Stomach (tissue), 9 donors: ENCODE data around the gene PPP1R12B. TPM values are rescaled to one million over a fixed set of nuclear protein-coding genes. Genes with fewer than 3 reads are reported as not detected.
"Not testable (repeated sequence)": the region's sequence is repeated elsewhere in the genome, so short reads cannot be mapped to it uniquely, and the experiment has no call there.

Experiments used
- DNase-seq, 2 donors: peaks; one replicate each; pipeline versions ENCODE4 v3.0.0 to v3.0.0-alpha.2; 2013 to 2019
- H3K27ac ChIP-seq, 5 donors: fragments of 200-600 bp in 4 of 5; sonication (generic) in 4 of 5; one replicate each; pipeline ENCODE4 v1.5.1; 2013 to 2019; ENCODE audit warnings: mild to moderate bottlenecking in 1 of 5, moderate library complexity in 1 of 5
- H3K27me3 ChIP-seq, 3 donors: fragments of 200-600 bp; sonication (generic); one replicate each; pipeline ENCODE4 v1.5.1; 2017 to 2019; ENCODE audit warnings: mixed run types in 1 of 3
- H3K36me3 ChIP-seq, 4 donors: fragments of 200-600 bp; sonication (generic); 1 replicate in 3 of 4; 2 replicates in 1 of 4; pipeline ENCODE4 v1.5.1; 2016 to 2019
- H3K4me1 ChIP-seq, 4 donors: fragments of 200-600 bp; sonication (generic); one replicate each; pipeline ENCODE4 v1.5.1; 2016 to 2019
- H3K4me3 ChIP-seq, 4 donors: fragments of 200-600 bp; sonication (generic) in 3 of 4; one replicate each; pipeline ENCODE4 v1.5.1; 2016 to 2019; ENCODE audit warnings: mild to moderate bottlenecking in 1 of 4
- H3K9me3 ChIP-seq, 4 donors: fragments of 200-600 bp; sonication (generic); one replicate each; pipeline ENCODE4 v1.5.1; 2016 to 2019
- CTCF ChIP-seq, 7 experiments: fragments of 450-650 bp in 4 of 7; fragments of 200-600 bp in 3 of 7; sonication (generic) in 3 of 7; IDR thresholded peaks; one replicate each; pipeline ENCODE4 v1.5.1; 2016 to 2019; ENCODE audit warnings: antibody characterized with exemption in 7 of 7, control low read depth in 2 of 7, mild to moderate bottlenecking in 1 of 7
- EP300 ChIP-seq: sonication (generic); formaldehyde crosslinking; IDR thresholded peaks from one replicate; pipeline ENCODE4 v1.6.1; 2017; ENCODE audit warnings: antibody characterized with exemption
- POLR2A ChIP-seq, 4 donors: fragments of 450-650 bp; IDR thresholded peaks; one replicate each; pipeline ENCODE4 v1.6.1; 2016; ENCODE audit warnings: antibody characterized with exemption in 4 of 4, control low read depth in 2 of 4, mild to moderate bottlenecking in 1 of 4, moderate library complexity in 1 of 4
- POLR2AphosphoS5 ChIP-seq, 3 donors: sonication (generic); formaldehyde crosslinking; IDR thresholded peaks; one replicate each; pipeline ENCODE4 v1.6.1; 2016; ENCODE audit warnings: antibody characterized with exemption in 3 of 3
- WGBS, 5 donors: extraction: QIAGEN DNeasy Blood & Tissue Kit in 3 of 5; methylation state at CpG; one replicate each; pipeline versions ENCODE4 v1.1.5 to v1.1.7; 2013 to 2018; 5-methylcytosine and 5-hydroxymethylcytosine counted together
- intact Hi-C: fragments of 100-400 bp; cut with DNase I; formaldehyde crosslinking; loops from one replicate; pipeline ENCODE4 v1.15.1; 2023; ENCODE audit warnings: low total_unique reads
- polyA plus RNA-seq, 3 donors: library from polyadenylated mRNA; stranded (reverse); fragments of 200-250 nt; gene quantifications; one replicate each; pipeline ENCODE4 v1.2.3, GENCODE V29; 2013
- total RNA-seq, 5 donors: library from RNA; depleted of rRNA; stranded (reverse); fragments of >200 nt; gene quantifications; one replicate each; pipeline versions ENCODE4 v1.1.0 to v1.2.3, GENCODE V29; 2014 to 2016
- donor health status: healthy with polysubstance abuse.
- donor health status: Bipolar disorder and iron deficiency.
- donor health status: healthy.

Gene PPP1R12B
- total and polyA plus RNA-seq, 8 donors, result 9.7 to 352 (median 96.0) TPM

DNA sequence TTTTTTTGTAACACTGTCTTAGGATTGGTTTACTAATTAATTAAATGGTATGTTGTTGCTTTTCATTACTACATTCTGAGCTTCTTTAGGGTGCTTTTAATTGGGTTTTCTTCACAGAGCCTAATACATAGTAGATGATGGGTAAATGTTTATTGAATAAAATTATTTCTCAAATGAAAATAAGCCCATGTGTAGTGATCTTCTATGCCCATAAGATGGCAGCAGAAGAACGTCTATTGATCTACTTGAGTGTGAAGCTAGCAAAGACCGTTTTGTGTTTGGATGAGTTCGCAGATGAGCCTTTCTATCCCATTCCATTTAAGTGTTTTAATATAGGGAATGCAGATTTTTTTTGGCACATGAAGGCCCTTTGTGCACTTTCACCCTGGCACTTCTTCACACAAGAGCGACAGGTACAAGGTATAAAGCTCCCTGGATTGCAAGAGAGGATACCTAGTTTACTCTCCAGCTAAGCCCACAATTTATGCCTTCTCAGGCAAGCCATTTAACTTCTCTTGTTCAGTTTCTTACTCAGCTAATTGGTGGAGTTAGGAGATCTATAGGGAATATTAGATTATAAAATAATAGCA, 115.7 kb downstream of the PPP1R12B start:
- H3K36me3 ChIP-seq, H3K4me3 ChIP-seq, H3K27me3 ChIP-seq, intact Hi-C loops, H3K9me3 ChIP-seq: not testable (repeated sequence)
- WGBS, 5 donors, result 26 to 35% (median 31%) methylated on average over 4 of the region's 4 CpGs
- peak in 1 of 2 donors; percentile 65 for DNase-seq
- TF ChIP-seq POLR2AphosphoS5 (IDR thresholded peaks at IDR 0.05), result peak in 1 of 3 donors; percentile 3
- peak in 5 of 7 experiments; percentile 30 to 60 (median 50) for TF ChIP-seq CTCF (IDR thresholded peaks at IDR 0.05)
- Histone ChIP-seq H3K27ac (peak overlapping the region in 2 of 5 donors; percentile 64 to 65), H3K4me1 (peaks cover 5 to 63% (median 27%) of the 10 kb centered on the region in 4 donors)

DNA sequence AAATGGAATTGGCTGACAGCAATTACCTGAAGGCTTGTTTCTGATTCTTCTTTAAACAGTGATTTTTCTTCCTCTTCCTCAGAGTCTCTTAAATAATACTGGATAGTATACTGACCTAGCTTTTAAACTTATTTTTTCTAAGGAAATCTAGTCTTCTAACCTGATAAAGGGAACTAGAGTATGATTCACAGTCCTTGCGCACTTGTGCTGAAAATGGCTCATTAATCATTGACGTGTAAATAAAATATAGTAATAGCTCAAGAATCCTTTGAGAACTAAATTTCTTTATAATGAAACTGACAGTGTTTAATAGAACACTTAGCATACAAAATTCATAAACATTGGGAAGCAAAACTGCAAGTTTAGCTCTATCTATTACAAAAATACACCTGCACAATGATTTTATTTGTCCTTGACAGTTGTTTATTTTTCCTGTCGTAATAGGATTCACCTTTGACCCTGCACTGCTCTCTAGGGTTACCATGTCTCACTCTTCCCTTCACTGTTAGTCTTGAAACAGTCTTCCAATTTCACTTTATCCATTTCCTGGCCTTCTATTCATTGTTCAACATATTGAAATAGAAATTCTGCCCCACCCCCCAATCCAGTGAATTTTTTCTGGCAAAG, 117.3 kb downstream of the PPP1R12B start:
- WGBS, 5 donors, result 27 to 57% (median 41%) methylated on average over 3 of the region's 3 CpGs
- H3K27me3 ChIP-seq, intact Hi-C loops, H3K36me3 ChIP-seq, H3K9me3 ChIP-seq, DNase-seq, H3K4me3 ChIP-seq: not testable (repeated sequence)
- Histone ChIP-seq H3K4me1 (peaks cover 0 to 51% (median 18%) of the 10 kb centered on the region in 4 donors), H3K27ac (peak overlapping the region in 2 of 5 donors; percentile 20 to 41)

- Histone ChIP-seq H3K27ac (peak overlapping the region in 1 of 5 donors; percentile 41), H3K4me1 (peaks cover 0 to 50% (median 18%) of the 10 kb centered on the region in 4 donors)
- DNase-seq, H3K9me3 ChIP-seq, H3K4me3 ChIP-seq, H3K36me3 ChIP-seq, H3K27me3 ChIP-seq, intact Hi-C loops: not testable (repeated sequence)
These were observed 117.8 kb downstream of the PPP1R12B start for GRCh38 chr1:202466339-202466738.

- H3K36me3 ChIP-seq, intact Hi-C loops, H3K9me3 ChIP-seq, H3K4me3 ChIP-seq, H3K27me3 ChIP-seq, DNase-seq, H3K27ac ChIP-seq: not testable (repeated sequence)
- 92 to 97% (median 95%) methylated on average over 2 to 3 of the region's 3 CpGs for WGBS, 5 donors
- peaks cover 0 to 40% (median 13%) of the 10 kb centered on the region in 4 donors for H3K4me1 ChIP-seq
These were observed 118.9 kb downstream of the PPP1R12B start for GRCh38 chr1:202467381-202467780.

GRCh38 chr1:202468695-202469094, 120.2 kb downstream of the PPP1R12B start:
- peaks cover 0 to 27% (median 9%) of the 10 kb centered on the region in 4 donors for H3K4me1 ChIP-seq
- H3K27ac ChIP-seq, intact Hi-C loops, H3K27me3 ChIP-seq, H3K9me3 ChIP-seq, H3K4me3 ChIP-seq, DNase-seq, H3K36me3 ChIP-seq: not testable (repeated sequence)
- WGBS, 5 donors, result 87 to 99% (median 93%) methylated on average over 3 of the region's 3 CpGs

DNA sequence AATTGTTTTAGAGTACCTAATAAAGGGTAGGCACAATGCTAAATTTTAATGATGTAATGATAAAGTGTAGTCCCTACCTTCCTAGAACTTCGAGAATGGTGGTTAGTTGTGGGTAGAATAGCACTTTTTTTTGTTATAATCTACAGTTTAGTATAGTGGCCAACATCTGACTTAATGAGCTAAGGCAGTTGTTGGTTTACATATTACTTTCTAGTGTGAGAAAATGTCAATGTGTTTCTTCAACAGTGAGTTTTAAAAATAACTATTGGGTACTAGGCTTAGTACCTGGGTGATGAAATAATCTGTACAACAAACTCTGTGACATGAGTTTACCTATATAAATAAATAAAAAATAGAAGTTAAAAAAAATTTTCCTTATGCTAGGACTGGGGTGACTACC, 120.6 kb downstream of the PPP1R12B start:
- H3K9me3 ChIP-seq, DNase-seq, H3K27ac ChIP-seq, H3K4me3 ChIP-seq, H3K27me3 ChIP-seq, H3K36me3 ChIP-seq, intact Hi-C loops: not testable (repeated sequence)
- WGBS, 5 donors, result 90 to 100% (median 94%) methylated on average over 1 of the region's 1 CpG
- peaks cover 0 to 22% (median 7%) of the 10 kb centered on the region in 4 donors for H3K4me1 ChIP-seq

DNA sequence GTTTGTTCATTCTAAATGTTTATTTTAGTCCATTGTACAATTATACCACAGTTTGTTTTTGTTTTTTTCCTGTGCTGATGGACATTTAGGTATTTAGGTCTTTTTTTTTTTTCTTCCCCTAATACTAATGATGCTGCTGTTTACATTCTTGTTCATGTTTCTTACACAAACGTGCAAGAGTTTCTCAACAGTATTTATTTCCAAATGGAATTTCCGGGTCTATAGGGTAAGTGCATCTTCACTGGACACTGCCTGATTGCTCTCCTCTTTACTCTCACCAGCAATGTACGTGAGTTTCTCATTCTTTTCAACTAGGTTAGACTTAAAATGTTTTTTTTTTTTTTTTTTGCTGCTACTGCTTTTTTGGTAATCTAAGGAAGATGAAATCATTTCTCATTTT, 122.7 kb downstream of the PPP1R12B start:
- Histone ChIP-seq H3K9me3 (no peaks in the 10 kb centered on the region), H3K4me3 (no peak overlapping the region), H3K36me3 (no peaks in the 10 kb centered on the region), H3K27ac (no peak overlapping the region), H3K27me3 (no peaks in the 10 kb centered on the region), H3K4me1 (peaks cover 0 to 6% (median 0%) of the 10 kb centered on the region in 4 donors)
- intact Hi-C loops, result no loop called here
- DNase-seq, result no peak
- no peak for TF ChIP-seq POLR2A (IDR thresholded peaks at IDR 0.05)
- TF ChIP-seq EP300, result no peak
- no peak for TF ChIP-seq POLR2AphosphoS5 (IDR thresholded peaks at IDR 0.05)
- TF ChIP-seq CTCF (IDR thresholded peaks at IDR 0.05), result no peak
- 73 to 82% (median 78%) methylated on average over 3 of the region's 3 CpGs for WGBS, 5 donors

GRCh38 chr1:202472347-202473124, 124.0 kb downstream of the PPP1R12B start:
- H3K27ac ChIP-seq, intact Hi-C loops, H3K36me3 ChIP-seq, H3K4me3 ChIP-seq, H3K9me3 ChIP-seq, DNase-seq, H3K27me3 ChIP-seq, H3K4me1 ChIP-seq: not testable (repeated sequence)
- WGBS, 5 donors, result 66 to 95% (median 93%) methylated on average over 2 of the region's 2 CpGs

- H3K36me3 ChIP-seq, H3K27ac ChIP-seq, H3K4me3 ChIP-seq, H3K9me3 ChIP-seq, intact Hi-C loops, H3K4me1 ChIP-seq, H3K27me3 ChIP-seq, DNase-seq: not testable (repeated sequence)
- 78 to 92% (median 87%) methylated on average over 6 of the region's 6 CpGs for WGBS, 5 donors
These were observed 125.0 kb downstream of the PPP1R12B start for GRCh38 chr1:202473266-202474045.
